Activated CD8-positive, alpha-beta memory T cell treated with anti-CD3 and anti-CD28 coated beads for 36 hours (primary cell): ENCODE results near the gene CCL8. TPM values are rescaled to one million over a fixed set of nuclear protein-coding genes. Genes with fewer than 3 reads are reported as not detected.

Experiments
- CTCF ChIA-PET: fragments of 350-600 bp; sonication (Branson Sonifier 250); formaldehyde crosslinking; loops from one replicate; lab custom pipeline; 2021; ENCODE audit warnings: antibody characterized with exemption; lab: Charles Lee
- POLR2A ChIA-PET: fragments of 350-600 bp; sonication (Branson Sonifier 250); formaldehyde crosslinking; loops from one replicate; lab custom pipeline; 2021; ENCODE audit warnings: antibody characterized with exemption; lab: Charles Lee
- total RNA-seq, 2 experiments: library from RNA; stranded (reverse); gene quantifications; one replicate each; pipeline ENCODE4 v1.2.3, GENCODE V29; 2021

Gene CCL8
- total RNA-seq, 2 experiments from 2014 or later, result not detected

GRCh38 chr17:34363183-34363661, 44.0 kb downstream of the CCL8 start, which contains the start of gene CCL1:
TSS of gene CCL1 (minus strand) at chr17:34363233. CDS start at chr17:34363161, 72 bp downstream.
- CTCF ChIA-PET, result interaction anchor here (5.5 kb wide), 1 partner anchor 161 kb away, joined by 106 read pairs; no protein-coding TSS in a partner anchor
- POLR2A ChIA-PET, result no interaction called here

DNA sequence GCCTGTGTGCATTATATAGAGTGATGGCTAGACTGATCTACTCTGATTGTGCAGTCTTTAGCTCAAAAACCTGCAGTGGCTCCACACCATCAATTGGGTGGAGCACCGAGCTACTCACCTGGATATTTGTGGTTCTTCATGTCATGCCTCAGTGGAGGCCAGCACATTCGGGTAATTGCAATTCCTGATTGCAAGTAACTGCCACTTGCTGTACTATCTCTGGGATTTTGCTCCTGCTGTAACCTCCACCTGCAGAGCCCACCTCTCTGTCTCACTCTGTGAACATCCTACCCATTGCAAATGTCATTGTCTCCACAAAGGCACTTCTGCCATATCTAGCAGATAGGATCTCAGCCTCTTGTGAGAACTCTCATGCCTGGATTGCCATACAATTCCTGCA, 45.5 kb downstream of the CCL8 start:
- CTCF ChIA-PET, result interaction anchor here (0.6 kb wide), 1 partner anchor 193 kb away, joined by 3 read pairs; no protein-coding TSS in a partner anchor
- POLR2A ChIA-PET, result no interaction called here

- ChIA-PET POLR2A (no interaction called here), CTCF (no interaction called here)
Measured at GRCh38 chr17:34365340-34365739, 46.1 kb downstream of the CCL8 start.

- POLR2A ChIA-PET, result no interaction called here
Measured at GRCh38 chr17:34366010-34366409, 46.8 kb downstream of the CCL8 start.

GRCh38 chr17:34366529-34367107, 47.4 kb downstream of the CCL8 start:
- ChIA-PET POLR2A (no interaction called here), CTCF (no interaction called here)

More at GRCh38 chr17:34366010-34366409, 46.8 kb downstream of the CCL8 start:
- CTCF ChIA-PET, result no interaction called here

- ChIA-PET POLR2A (no interaction called here), CTCF (no interaction called here)
Measured at GRCh38 chr17:34367486-34368195, 48.4 kb downstream of the CCL8 start.

GRCh38 chr17:34368196-34368945, 49.1 kb downstream of the CCL8 start:
- ChIA-PET CTCF (no interaction called here), POLR2A (no interaction called here)

GRCh38 chr17:34368946-34369500, 49.8 kb downstream of the CCL8 start:
- POLR2A ChIA-PET, result no interaction called here
- CTCF ChIA-PET, result no interaction called here

DNA sequence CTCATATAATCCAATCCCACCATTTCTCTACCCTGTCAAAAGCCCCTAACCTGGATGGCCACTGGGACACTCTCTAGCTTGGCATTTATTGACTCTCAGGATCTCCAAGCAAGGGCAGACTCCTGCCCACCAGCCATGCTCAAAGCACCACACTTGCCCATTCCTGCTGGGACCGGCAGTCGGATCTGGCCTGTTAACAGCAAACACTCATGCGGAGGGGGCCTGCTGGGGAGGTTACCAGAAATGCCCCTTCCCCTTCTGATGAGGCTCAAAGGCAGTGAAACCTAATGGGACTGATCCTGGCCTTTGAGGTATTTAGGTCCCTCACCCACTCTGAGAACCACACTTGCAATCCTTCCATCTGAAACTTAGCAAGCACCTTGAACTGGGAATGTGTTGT, 50.3 kb downstream of the CCL8 start:
- POLR2A ChIA-PET, result no interaction called here
- CTCF ChIA-PET, result no interaction called here

DNA sequence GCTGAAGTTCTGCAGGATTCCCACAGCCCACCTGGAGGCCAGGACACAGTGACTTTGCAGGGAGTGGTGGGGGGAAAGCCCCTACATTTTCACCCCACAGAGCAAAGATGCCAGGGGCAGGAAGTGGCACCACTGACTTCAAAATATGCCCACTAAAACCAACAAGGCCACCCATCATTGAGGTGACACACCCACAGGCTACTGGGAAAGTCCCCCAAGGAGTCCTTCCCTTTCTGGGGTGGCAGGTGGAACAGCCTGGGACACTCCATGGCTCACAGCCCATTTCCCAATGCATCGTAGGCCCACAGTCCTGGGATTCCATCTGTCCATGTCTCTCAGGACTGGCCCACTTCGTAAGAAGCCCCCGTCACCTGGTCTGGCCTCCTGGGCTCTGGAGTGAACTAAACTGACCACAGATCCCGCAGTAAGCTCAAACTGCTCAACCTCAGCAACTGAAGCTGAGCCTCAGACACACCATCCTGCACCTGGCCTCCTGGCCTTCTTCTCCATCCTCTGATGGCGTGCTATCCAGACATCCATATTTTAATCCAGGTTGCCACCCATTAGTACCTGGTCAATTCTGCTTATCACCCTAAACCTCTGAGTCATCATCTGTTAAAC, 51.3 kb downstream of the CCL8 start:
- ChIA-PET CTCF (interaction anchor here (0.9 kb wide), 1 partner anchor 9 kb away, joined by 3 read pairs; no protein-coding TSS in a partner anchor), POLR2A (no interaction called here)

- ChIA-PET CTCF (interaction anchor here (0.9 to 2.2 kb wide), 3 partner anchors 9 to 170 kb away, joined by 3 to 12 read pairs (median 3); no protein-coding TSS in a partner anchor), POLR2A (no interaction called here)
Measured at GRCh38 chr17:34370997-34371395, 51.8 kb downstream of the CCL8 start.

Other genes starting within 250 kb of the CCL8 start
- not detected for gene CCL2, start 64.2 kb upstream of the CCL8 start, total RNA-seq
- not detected for gene CCL7, start 49.2 kb upstream of the CCL8 start, total RNA-seq
- not detected for gene CCL11, start 33.7 kb upstream of the CCL8 start, total RNA-seq
- gene CCL13, start 37.0 kb downstream of the CCL8 start, total RNA-seq, result not detected
- gene CCL1, start 43.8 kb downstream of the CCL8 start, total RNA-seq, result 10 to 100 TPM; 20.3 to 21.9 TPM